Smooth muscle cell (in vitro differentiated cells): ENCODE results near the gene LRCOL1. TPM values are rescaled to one million over a fixed set of nuclear protein-coding genes. Genes with fewer than 3 reads are reported as not detected.

Experiments
- microRNA-seq: library from miRNA; unstranded; fragments of <30 nt; microRNA quantifications from one replicate; pipeline ENCODE4, GENCODE V29; 2016; ENCODE audit warnings: borderline number of aligned reads
- polyA plus RNA-seq: library from polyadenylated mRNA; unstranded; fragments of >200 nt; fragmentation: Nextera tagmentation; extraction: Ambion mirVana; gene quantifications from 2 replicates; pipeline ENCODE4 v1.2.1, GENCODE V29; 2016
- small RNA-seq: library from RNA; depleted of rRNA; stranded (forward); fragments of <200 nt; gene quantifications from one replicate; pipeline ENCODE3, GENCODE V24; 2014
- total RNA-seq: library from RNA; depleted of rRNA; stranded (reverse); fragments of >200 nt; gene quantifications from 2 replicates; pipeline ENCODE4 v1.2.3, GENCODE V29; 2014

Gene LRCOL1
- total and polyA plus RNA-seq, 2 experiments from 2014 or later, result not detected

Small RNAs within 50 kb of the gene (microRNA-seq; reads per million reads assigned to microRNA genes)
- gene MIR6763, result not detected

Small RNAs within 50 kb of the gene (small RNA-seq; reads per million reads assigned to genes)
- gene MIR6763, result not detected

Other genes with a start within 250 kb of the LRCOL1 start
- 2.3 and 7.9 TPM in 2 replicates for gene FBRSL1, start 120.4 kb downstream of the LRCOL1 start, total RNA-seq
- gene FBRSL1, start 120.4 kb downstream of the LRCOL1 start, polyA plus RNA-seq, result 17.6 and 31.4 TPM in 2 replicates
- gene P2RX2, start 8.2 kb upstream of the LRCOL1 start, total RNA-seq, result not detected in 2 replicates
- not detected in 2 replicates for gene P2RX2, start 8.2 kb upstream of the LRCOL1 start, polyA plus RNA-seq
- 11.0 and 11.5 TPM in 2 replicates for gene POLE, start 76.8 kb upstream of the LRCOL1 start, total RNA-seq
- gene POLE, start 76.8 kb upstream of the LRCOL1 start, polyA plus RNA-seq, result 8.5 and 9.2 TPM in 2 replicates
- 14.7 and 28.9 TPM in 2 replicates for gene PXMP2, start 77.0 kb upstream of the LRCOL1 start, total RNA-seq
- 23.8 and 25.0 TPM in 2 replicates for gene PXMP2, start 77.0 kb upstream of the LRCOL1 start, polyA plus RNA-seq
- 16.4 and 16.8 TPM in 2 replicates for gene PGAM5, start 100.3 kb upstream of the LRCOL1 start, total RNA-seq
- 13.5 and 17.7 TPM in 2 replicates for gene PGAM5, start 100.3 kb upstream of the LRCOL1 start, polyA plus RNA-seq
- gene ANKLE2, start 151.2 kb upstream of the LRCOL1 start, total RNA-seq, result 90.5 and 94.8 TPM in 2 replicates
- 56.4 and 79.8 TPM in 2 replicates for gene ANKLE2, start 151.2 kb upstream of the LRCOL1 start, polyA plus RNA-seq
- gene GOLGA3, start 218.3 kb upstream of the LRCOL1 start, total RNA-seq, result 34.5 and 60.1 TPM in 2 replicates
- gene GOLGA3, start 218.3 kb upstream of the LRCOL1 start, polyA plus RNA-seq, result 25.1 and 53.1 TPM in 2 replicates